K562 (cell line): ENCODE measurements around the gene LTA4H. TPM values are rescaled to one million over a fixed set of nuclear protein-coding genes. Genes with fewer than 3 reads are reported as not detected.

Experiments
- FOXK2 ChIP-seq, 2 experiments: fragments of 450-650 bp; IDR thresholded peaks in 1 of 2; conservative IDR thresholded peaks in 1 of 2; 2 replicates each; pipeline ENCODE4 v1.6.1; 2016; ENCODE audit warnings: low read depth in 2 of 2, mild to moderate bottlenecking in 1 of 2
- POLR2B ChIP-seq: fragments of 450-650 bp; IDR thresholded peaks from 2 replicates; pipeline ENCODE4 v1.6.1; 2018; ENCODE audit warnings: low read depth; ENCODE audit not compliant: partially characterized antibody
- RBM39 ChIP-seq: fragments of 200-400 bp; formaldehyde crosslinking; optimal IDR thresholded peaks from 2 replicates; pipeline ENCODE3; 2018; ENCODE audit warnings: low read depth, low read length
- SAFB ChIP-seq: fragments of 200-400 bp; formaldehyde crosslinking; IDR thresholded peaks from 2 replicates; pipeline ENCODE4 v1.6.1; 2017; ENCODE audit warnings: low read depth, low read length, borderline replicate concordance
- ZKSCAN1 ChIP-seq: fragments of 150-350 bp; IDR thresholded peaks from 2 replicates; pipeline ENCODE4 v1.6.1; 2016; ENCODE audit warnings: low read depth, low read length
- polyA plus RNA-seq, 8 experiments: library from polyadenylated mRNA; depleted of rRNA in 4 of 8; stranded (reverse) in 5 of 8; unstranded in 3 of 8; fragments of >200 nt; fragmentation: Nextera tagmentation in 2 of 8; fragmentation: Illumina TruSeq in 1 of 8; extraction: Ambion mirVana in 2 of 8; extraction: Trizol in 1 of 8; gene quantifications; 2 replicates each; pipeline versions ENCODE4 v1.2.1 to v1.2.3, GENCODE V29; 2011 to 2014; ENCODE audit warnings: inconsistent platforms in 1 of 8, missing spikeins in 1 of 8
- total RNA-seq, 7 experiments: library from RNA; depleted of rRNA in 6 of 7; stranded (reverse); fragments of >200 nt in 6 of 7; fragmentation: Illumina TruSeq in 2 of 7; extraction: Trizol in 2 of 7; gene quantifications; 2 replicates each; pipeline versions ENCODE4 v1.2.1 to v1.2.3, GENCODE V29; 2011 to 2021; ENCODE audit warnings: low replicate concordance in 1 of 7
- TF ChIP-seq, protein P1 (sequence below): fragments of 250-450 bp; sonication (Bioruptor Pico); IDR thresholded peaks from 2 replicates; pipeline ENCODE4 v1.4.0; 2020
- TF ChIP-seq, protein P2 (sequence below), 2 experiments: fragments of 450-650 bp in 1 of 2; IDR thresholded peaks; 2 replicates each; pipeline ENCODE4 v1.6.1; 2011 to 2017; ENCODE audit warnings: low read depth in 2 of 2, antibody characterized with exemption in 1 of 2, borderline replicate concordance in 1 of 2, low read length in 1 of 2, mild to moderate bottlenecking in 1 of 2, mixed read lengths in 1 of 2; ENCODE audit not compliant: control insufficient read depth in 1 of 2
- TF ChIP-seq, protein P3 (sequence below), 2 experiments: fragments of 200-800 bp in 1 of 2; sonication (Bioruptor generic) in 1 of 2; sonication (generic) in 1 of 2; formaldehyde crosslinking in 1 of 2; IDR thresholded peaks in 1 of 2; conservative IDR thresholded peaks in 1 of 2; 2 replicates each; pipeline versions ENCODE4 v1.5.0 to v1.6.1; 2016 to 2020; ENCODE audit warnings: missing compliant biosample characterization in 1 of 2, missing genetic modification characterization in 1 of 2, missing genetic modification reagents in 1 of 2
- TF ChIP-seq, protein P4 (sequence below): fragments of 250-450 bp; sonication (Bioruptor Pico); IDR thresholded peaks from 2 replicates; pipeline ENCODE4 v1.5.0; 2021
- TF ChIP-seq, protein P5 (sequence below): fragments of 450-650 bp; formaldehyde crosslinking; IDR thresholded peaks from 2 replicates; pipeline ENCODE4 v1.4.0; 2020; ENCODE audit warnings: mild to moderate bottlenecking
- TF ChIP-seq, protein P6 (sequence below), 2 experiments: fragments of 150-350 bp in 1 of 2; IDR thresholded peaks; 2 replicates each; pipeline ENCODE4 v1.6.1; 2012 to 2016; ENCODE audit warnings: low read depth in 2 of 2, low read length in 2 of 2, mild to moderate bottlenecking in 1 of 2, moderate library complexity in 1 of 2

Gene LTA4H
- total and polyA plus RNA-seq, 9 of the 15 experiments (the other 6 are each of a cell fraction or from before 2014, with no cell fraction given): 25.2 to 58.1 (median 40.5) TPM

DNA sequence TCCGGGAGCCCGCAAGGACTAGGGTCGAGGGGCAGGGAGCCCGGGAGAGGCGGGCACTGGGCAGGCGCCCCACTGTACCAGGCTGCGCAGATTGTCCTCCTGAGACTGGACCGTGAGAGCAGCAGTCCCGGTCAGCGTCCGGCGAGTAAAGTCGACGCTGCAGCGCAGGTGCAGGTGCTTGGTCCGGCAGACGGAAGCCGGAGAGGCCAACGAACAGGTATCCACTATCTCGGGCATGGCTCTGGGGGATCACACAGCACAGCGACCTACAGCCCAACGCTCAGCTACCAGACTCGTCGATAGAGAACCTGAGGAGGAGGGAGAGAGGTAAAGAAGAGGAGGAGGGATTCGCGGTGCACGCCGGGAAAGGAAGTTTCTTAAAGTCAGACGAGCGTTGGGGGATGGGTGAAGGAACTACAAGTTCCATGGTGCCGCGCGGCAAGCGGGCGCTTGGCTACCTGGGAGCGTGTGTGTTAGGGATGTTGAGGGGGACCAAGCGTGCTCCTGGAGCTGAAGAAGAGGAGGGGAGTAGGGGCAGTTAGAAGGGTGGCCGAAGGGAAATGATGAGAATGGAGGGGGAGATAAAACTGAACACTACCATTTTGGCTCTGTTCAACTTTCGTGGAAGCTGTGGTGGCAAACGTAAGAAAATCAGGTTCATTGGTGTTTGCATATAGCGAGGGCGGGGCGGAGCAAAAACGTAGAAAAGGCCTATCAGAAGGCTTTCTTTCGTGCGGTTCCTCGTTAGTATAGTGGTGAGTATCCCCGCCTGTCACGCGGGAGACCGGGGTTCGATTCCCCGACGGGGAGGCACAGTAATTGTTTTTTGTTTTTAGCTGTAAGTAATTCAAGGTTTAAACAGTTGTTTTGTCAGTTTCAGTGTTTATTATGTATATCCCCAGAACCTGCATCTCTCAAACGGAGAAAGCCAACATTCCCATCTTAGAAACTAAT, at the start of gene LTA4H (continued):
- TF ChIP-seq RBM39: no peak
- TF ChIP-seq ZKSCAN1: 0 out of 2 replicates have a peak, but pooled peaks have one; percentile 56
- TF ChIP-seq FOXK2 (conservative IDR thresholded peaks at IDR 0.05 in 1 of 2, IDR thresholded peaks at IDR 0.05 in 1 of 2; ENCODE audit: low read depth in 2 of 2): peak; percentile 80 to 89; a peak in 3 of 4 replicates
- TF ChIP-seq, protein P1, sequence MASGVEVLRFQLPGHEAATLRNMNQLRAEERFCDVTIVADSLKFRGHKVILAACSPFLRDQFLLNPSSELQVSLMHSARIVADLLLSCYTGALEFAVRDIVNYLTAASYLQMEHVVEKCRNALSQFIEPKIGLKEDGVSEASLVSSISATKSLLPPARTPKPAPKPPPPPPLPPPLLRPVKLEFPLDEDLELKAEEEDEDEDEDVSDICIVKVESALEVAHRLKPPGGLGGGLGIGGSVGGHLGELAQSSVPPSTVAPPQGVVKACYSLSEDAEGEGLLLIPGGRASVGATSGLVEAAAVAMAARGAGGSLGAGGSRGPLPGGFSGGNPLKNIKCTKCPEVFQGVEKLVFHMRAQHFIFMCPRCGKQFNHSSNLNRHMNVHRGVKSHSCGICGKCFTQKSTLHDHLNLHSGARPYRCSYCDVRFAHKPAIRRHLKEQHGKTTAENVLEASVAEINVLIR (CRISPR knock-in tag): no peak
- TF ChIP-seq POLR2B: no peak
- TF ChIP-seq SAFB: no peak
- TF ChIP-seq, protein P2, sequence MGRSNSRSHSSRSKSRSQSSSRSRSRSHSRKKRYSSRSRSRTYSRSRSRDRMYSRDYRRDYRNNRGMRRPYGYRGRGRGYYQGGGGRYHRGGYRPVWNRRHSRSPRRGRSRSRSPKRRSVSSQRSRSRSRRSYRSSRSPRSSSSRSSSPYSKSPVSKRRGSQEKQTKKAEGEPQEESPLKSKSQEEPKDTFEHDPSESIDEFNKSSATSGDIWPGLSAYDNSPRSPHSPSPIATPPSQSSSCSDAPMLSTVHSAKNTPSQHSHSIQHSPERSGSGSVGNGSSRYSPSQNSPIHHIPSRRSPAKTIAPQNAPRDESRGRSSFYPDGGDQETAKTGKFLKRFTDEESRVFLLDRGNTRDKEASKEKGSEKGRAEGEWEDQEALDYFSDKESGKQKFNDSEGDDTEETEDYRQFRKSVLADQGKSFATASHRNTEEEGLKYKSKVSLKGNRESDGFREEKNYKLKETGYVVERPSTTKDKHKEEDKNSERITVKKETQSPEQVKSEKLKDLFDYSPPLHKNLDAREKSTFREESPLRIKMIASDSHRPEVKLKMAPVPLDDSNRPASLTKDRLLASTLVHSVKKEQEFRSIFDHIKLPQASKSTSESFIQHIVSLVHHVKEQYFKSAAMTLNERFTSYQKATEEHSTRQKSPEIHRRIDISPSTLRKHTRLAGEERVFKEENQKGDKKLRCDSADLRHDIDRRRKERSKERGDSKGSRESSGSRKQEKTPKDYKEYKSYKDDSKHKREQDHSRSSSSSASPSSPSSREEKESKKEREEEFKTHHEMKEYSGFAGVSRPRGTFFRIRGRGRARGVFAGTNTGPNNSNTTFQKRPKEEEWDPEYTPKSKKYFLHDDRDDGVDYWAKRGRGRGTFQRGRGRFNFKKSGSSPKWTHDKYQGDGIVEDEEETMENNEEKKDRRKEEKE (IDR thresholded peaks at IDR 0.05; ENCODE audit: borderline replicate concordance in 1 of 2, control insufficient read depth in 1 of 2, low read depth in 2 of 2, low read length in 1 of 2): no peak
- TF ChIP-seq, protein P3, sequence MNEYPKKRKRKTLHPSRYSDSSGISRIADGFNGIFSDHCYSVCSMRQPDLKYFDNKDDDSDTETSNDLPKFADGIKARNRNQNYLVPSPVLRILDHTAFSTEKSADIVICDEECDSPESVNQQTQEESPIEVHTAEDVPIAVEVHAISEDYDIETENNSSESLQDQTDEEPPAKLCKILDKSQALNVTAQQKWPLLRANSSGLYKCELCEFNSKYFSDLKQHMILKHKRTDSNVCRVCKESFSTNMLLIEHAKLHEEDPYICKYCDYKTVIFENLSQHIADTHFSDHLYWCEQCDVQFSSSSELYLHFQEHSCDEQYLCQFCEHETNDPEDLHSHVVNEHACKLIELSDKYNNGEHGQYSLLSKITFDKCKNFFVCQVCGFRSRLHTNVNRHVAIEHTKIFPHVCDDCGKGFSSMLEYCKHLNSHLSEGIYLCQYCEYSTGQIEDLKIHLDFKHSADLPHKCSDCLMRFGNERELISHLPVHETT (CRISPR knock-in tag; conservative IDR thresholded peaks at IDR 0.05 in 1 of 2, IDR thresholded peaks at IDR 0.05 in 1 of 2): no peak
- TF ChIP-seq, protein P4, sequence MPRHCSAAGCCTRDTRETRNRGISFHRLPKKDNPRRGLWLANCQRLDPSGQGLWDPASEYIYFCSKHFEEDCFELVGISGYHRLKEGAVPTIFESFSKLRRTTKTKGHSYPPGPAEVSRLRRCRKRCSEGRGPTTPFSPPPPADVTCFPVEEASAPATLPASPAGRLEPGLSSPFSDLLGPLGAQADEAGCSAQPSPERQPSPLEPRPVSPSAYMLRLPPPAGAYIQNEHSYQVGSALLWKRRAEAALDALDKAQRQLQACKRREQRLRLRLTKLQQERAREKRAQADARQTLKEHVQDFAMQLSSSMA: no peak
- TF ChIP-seq, protein P5, sequence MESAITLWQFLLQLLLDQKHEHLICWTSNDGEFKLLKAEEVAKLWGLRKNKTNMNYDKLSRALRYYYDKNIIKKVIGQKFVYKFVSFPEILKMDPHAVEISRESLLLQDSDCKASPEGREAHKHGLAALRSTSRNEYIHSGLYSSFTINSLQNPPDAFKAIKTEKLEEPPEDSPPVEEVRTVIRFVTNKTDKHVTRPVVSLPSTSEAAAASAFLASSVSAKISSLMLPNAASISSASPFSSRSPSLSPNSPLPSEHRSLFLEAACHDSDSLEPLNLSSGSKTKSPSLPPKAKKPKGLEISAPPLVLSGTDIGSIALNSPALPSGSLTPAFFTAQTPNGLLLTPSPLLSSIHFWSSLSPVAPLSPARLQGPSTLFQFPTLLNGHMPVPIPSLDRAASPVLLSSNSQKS (CRISPR knock-in tag): no peak
- TF ChIP-seq, protein P6, sequence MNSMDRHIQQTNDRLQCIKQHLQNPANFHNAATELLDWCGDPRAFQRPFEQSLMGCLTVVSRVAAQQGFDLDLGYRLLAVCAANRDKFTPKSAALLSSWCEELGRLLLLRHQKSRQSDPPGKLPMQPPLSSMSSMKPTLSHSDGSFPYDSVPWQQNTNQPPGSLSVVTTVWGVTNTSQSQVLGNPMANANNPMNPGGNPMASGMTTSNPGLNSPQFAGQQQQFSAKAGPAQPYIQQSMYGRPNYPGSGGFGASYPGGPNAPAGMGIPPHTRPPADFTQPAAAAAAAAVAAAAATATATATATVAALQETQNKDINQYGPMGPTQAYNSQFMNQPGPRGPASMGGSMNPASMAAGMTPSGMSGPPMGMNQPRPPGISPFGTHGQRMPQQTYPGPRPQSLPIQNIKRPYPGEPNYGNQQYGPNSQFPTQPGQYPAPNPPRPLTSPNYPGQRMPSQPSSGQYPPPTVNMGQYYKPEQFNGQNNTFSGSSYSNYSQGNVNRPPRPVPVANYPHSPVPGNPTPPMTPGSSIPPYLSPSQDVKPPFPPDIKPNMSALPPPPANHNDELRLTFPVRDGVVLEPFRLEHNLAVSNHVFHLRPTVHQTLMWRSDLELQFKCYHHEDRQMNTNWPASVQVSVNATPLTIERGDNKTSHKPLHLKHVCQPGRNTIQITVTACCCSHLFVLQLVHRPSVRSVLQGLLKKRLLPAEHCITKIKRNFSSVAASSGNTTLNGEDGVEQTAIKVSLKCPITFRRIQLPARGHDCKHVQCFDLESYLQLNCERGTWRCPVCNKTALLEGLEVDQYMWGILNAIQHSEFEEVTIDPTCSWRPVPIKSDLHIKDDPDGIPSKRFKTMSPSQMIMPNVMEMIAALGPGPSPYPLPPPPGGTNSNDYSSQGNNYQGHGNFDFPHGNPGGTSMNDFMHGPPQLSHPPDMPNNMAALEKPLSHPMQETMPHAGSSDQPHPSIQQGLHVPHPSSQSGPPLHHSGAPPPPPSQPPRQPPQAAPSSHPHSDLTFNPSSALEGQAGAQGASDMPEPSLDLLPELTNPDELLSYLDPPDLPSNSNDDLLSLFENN (IDR thresholded peaks at IDR 0.05; ENCODE audit: low read depth in 2 of 2, low read length in 2 of 2): peak in 1 of 2 experiments; percentile 23; a peak in 1 of 4 replicates
